Esophagus squamous epithelium (tissue), 4 donors: ENCODE data around the gene NFIB.

Experiments
- POLR2A ChIP-seq, 4 donors: fragments of 450-650 bp; IDR thresholded peaks; one replicate each; pipeline ENCODE4 v1.6.1; 2017; ENCODE audit warnings: antibody characterized with exemption in 4 of 4, mild to moderate bottlenecking in 4 of 4, moderate library complexity in 3 of 4
- TF ChIP-seq, protein P1 (sequence below), 6 experiments: fragments of 450-650 bp in 4 of 6; fragments of 200-600 bp in 2 of 6; sonication (generic) in 2 of 6; IDR thresholded peaks; one replicate each; pipeline ENCODE4 v1.5.1; 2016 to 2019; ENCODE audit warnings: antibody characterized with exemption in 6 of 6, mild to moderate bottlenecking in 4 of 6, moderate library complexity in 4 of 6

DNA sequence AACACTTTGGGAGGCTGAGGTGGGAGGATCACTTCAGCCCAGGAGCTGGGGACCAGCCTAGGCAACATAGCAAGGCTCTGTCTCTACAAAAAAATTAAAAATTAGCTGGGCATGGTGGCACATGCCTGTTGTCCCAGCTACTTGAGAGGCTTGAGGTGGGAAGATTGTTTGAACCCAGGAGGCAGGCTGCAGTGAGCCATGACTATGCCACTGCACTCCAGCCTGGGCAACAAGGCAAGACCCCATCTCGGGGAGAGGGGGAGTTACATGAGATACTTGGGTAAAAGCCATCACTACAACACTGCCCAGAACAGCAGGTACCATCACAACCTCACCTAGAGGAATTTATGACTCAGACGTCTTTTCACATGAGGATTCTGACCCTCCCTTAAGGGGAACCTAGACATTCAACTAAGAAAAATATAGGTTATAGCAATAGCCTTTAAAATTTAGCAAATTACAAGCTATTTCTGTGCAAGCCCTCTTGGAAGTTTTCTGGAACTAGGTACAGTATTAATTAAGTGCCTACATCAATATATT lies 143.5 kb downstream of the NFIB start:
- TF ChIP-seq, protein P1, sequence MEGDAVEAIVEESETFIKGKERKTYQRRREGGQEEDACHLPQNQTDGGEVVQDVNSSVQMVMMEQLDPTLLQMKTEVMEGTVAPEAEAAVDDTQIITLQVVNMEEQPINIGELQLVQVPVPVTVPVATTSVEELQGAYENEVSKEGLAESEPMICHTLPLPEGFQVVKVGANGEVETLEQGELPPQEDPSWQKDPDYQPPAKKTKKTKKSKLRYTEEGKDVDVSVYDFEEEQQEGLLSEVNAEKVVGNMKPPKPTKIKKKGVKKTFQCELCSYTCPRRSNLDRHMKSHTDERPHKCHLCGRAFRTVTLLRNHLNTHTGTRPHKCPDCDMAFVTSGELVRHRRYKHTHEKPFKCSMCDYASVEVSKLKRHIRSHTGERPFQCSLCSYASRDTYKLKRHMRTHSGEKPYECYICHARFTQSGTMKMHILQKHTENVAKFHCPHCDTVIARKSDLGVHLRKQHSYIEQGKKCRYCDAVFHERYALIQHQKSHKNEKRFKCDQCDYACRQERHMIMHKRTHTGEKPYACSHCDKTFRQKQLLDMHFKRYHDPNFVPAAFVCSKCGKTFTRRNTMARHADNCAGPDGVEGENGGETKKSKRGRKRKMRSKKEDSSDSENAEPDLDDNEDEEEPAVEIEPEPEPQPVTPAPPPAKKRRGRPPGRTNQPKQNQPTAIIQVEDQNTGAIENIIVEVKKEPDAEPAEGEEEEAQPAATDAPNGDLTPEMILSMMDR (IDR thresholded peaks at IDR 0.05) = no peak
- TF ChIP-seq POLR2A (IDR thresholded peaks at IDR 0.05) = no peak
